ENCODE results near the gene CDKN2B.

DNA sequence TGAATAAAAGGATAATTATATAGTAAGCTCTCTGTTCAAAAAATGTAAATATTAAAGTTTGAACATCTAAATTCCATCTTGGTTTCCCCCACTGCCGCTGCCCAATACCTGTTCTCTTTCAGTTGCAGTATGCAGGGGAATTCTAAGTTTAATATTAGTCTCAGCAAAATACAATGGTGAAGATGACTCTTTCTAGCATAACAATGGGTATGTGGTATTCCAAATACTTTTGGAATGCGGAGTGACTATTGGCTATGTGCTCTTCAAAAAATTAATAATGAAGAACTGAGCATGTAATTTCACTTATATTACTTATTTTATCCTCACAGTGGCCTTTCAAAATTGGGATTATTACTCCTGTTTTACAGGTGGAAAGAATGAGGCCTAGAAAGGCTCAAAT lies 11.1 kb downstream of the CDKN2B start:
- TF ChIP-seq POLR2AphosphoS5 (IDR thresholded peaks at IDR 0.05; ENCODE audit: low read depth, low read length) (no peak), REST (IDR thresholded peaks at IDR 0.05; ENCODE audit: low read depth) (no peak), POLR2A (IDR thresholded peaks at IDR 0.05; ENCODE audit: borderline replicate concordance, extremely low read depth, insufficient read depth, insufficient read length) (no peak), CTCF (IDR thresholded peaks at IDR 0.05 in 2 of 3, conservative IDR thresholded peaks at IDR 0.05 in 1 of 3; ENCODE audit: borderline replicate concordance in 1 of 3, insufficient read depth in 1 of 3, low read depth in 2 of 3, low read length in 2 of 3) (no peak), EZH2 (IDR thresholded peaks at IDR 0.05) (no peak), FOSL1 (IDR thresholded peaks at IDR 0.05; ENCODE audit: low read depth) (no peak)
- TF ChIP-seq, protein P1, sequence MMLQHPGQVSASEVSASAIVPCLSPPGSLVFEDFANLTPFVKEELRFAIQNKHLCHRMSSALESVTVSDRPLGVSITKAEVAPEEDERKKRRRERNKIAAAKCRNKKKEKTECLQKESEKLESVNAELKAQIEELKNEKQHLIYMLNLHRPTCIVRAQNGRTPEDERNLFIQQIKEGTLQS (IDR thresholded peaks at IDR 0.05): no peak
